ENCODE data around the gene LCLAT1. TPM values are rescaled to one million over a fixed set of nuclear protein-coding genes. Genes with fewer than 3 reads are reported as not detected.
"Not testable (repeated sequence)": the region's sequence is repeated elsewhere in the genome, so short reads cannot be mapped to it uniquely, and the experiment has no call there.

LCLAT1 gene
- total RNA-seq, 1 donor from 2014 or later, result 41.0 TPM

- intact Hi-C loops (cut with micrococcal nuclease), result no loop called here
- Histone ChIP-seq H3K9me3 (replicated peaks) (peaks cover 6% of the 10 kb centered on the region), H3K27me3 (ENCODE audit: low read depth) (no peaks in the 10 kb centered on the region), H3K4me1 (peaks cover 61% of the 10 kb centered on the region), H3K27ac (replicated peaks) (peak overlapping the region; percentile 80), H3K36me3 (no peaks in the 10 kb centered on the region), H3K4me3 (no peak overlapping the region)
- TF ChIP-seq CTCF (IDR thresholded peaks at IDR 0.05; ENCODE audit: borderline replicate concordance), result no peak
- no peak for DNase-seq
Observed at GRCh38 chr2:30463535-30463934, 16.5 kb downstream of the LCLAT1 start.

GRCh38 chr2:30464544-30465170, 17.6 kb downstream of the LCLAT1 start:
- Histone ChIP-seq H3K27me3 (ENCODE audit: low read depth) (no peaks in the 10 kb centered on the region), H3K36me3 (no peaks in the 10 kb centered on the region), H3K4me3 (peak overlapping the region; percentile 32), H3K27ac (replicated peaks) (peak overlapping the region; percentile 80), H3K4me1 (peaks cover 50% of the 10 kb centered on the region), H3K9me3 (replicated peaks) (peaks cover 8% of the 10 kb centered on the region)
- TF ChIP-seq CTCF (IDR thresholded peaks at IDR 0.05; ENCODE audit: borderline replicate concordance), result no peak
- DNase-seq, result no peak
- intact Hi-C loops (cut with micrococcal nuclease), result no loop called here

- H3K4me3 ChIP-seq, result peak overlapping the region; percentile 32
- H3K27ac ChIP-seq (replicated peaks), result peak overlapping the region; percentile 80
- no peak for DNase-seq
- peaks cover 44% of the 10 kb centered on the region for H3K4me1 ChIP-seq
- intact Hi-C loops (cut with micrococcal nuclease), result no loop called here
- H3K36me3 ChIP-seq, result no peaks in the 10 kb centered on the region
- H3K9me3 ChIP-seq (replicated peaks), result peaks cover 8% of the 10 kb centered on the region
- TF ChIP-seq CTCF (IDR thresholded peaks at IDR 0.05; ENCODE audit: borderline replicate concordance), result no peak
- H3K27me3 ChIP-seq (ENCODE audit: low read depth), result no peaks in the 10 kb centered on the region
Observed at GRCh38 chr2:30465171-30465545, 18.1 kb downstream of the LCLAT1 start.

GRCh38 chr2:30466216-30466615, 19.2 kb downstream of the LCLAT1 start:
- no peak overlapping the region for H3K27ac ChIP-seq (replicated peaks)
- peaks cover 34% of the 10 kb centered on the region for H3K4me1 ChIP-seq
- intact Hi-C loops (cut with micrococcal nuclease), result no loop called here
- DNase-seq, result no peak
- H3K27me3 ChIP-seq (ENCODE audit: low read depth), result no peaks in the 10 kb centered on the region
- H3K9me3 ChIP-seq (replicated peaks), result peaks cover 8% of the 10 kb centered on the region
- no peak overlapping the region for H3K4me3 ChIP-seq
- TF ChIP-seq CTCF (IDR thresholded peaks at IDR 0.05; ENCODE audit: borderline replicate concordance), result no peak
- H3K36me3 ChIP-seq, result no peaks in the 10 kb centered on the region

- H3K4me3 ChIP-seq; H3K27ac ChIP-seq (replicated peaks); H3K36me3 ChIP-seq; H3K9me3 ChIP-seq (replicated peaks); H3K27me3 ChIP-seq (ENCODE audit: low read depth); intact Hi-C loops (cut with micrococcal nuclease); DNase-seq: not testable (repeated sequence)
- H3K4me1 ChIP-seq, result peaks cover 32% of the 10 kb centered on the region
Observed at GRCh38 chr2:30467062-30467826, 20.2 kb downstream of the LCLAT1 start.

- TF ChIP-seq CTCF (IDR thresholded peaks at IDR 0.05; ENCODE audit: borderline replicate concordance), result no peak
- no peak for DNase-seq
- Histone ChIP-seq H3K4me3 (no peak overlapping the region), H3K9me3 (replicated peaks) (peaks cover 8% of the 10 kb centered on the region), H3K27ac (replicated peaks) (no peak overlapping the region), H3K4me1 (peaks cover 35% of the 10 kb centered on the region), H3K27me3 (ENCODE audit: low read depth) (no peaks in the 10 kb centered on the region), H3K36me3 (no peaks in the 10 kb centered on the region)
- intact Hi-C loops (cut with micrococcal nuclease), result no loop called here
Observed at GRCh38 chr2:30470426-30470825, 23.4 kb downstream of the LCLAT1 start.

Measured in left ventricle myocardium inferior (tissue), 1 donor.